ENCODE measurements around the gene TBPL1.
"Not testable (repeated sequence)": the region's sequence is repeated elsewhere in the genome, so short reads cannot be mapped to it uniquely, and the experiment has no call there.

TBPL1 gene

GRCh38 chr6:133952815-133953633 is at the start of gene TBPL1:
Gene TBPL1 (plus strand): TSS chr6:133953224. CDS start chr6:133980126, 26,902 bp downstream.
- peak; percentile 94 for DNase-seq

- no peak for DNase-seq
Observed at GRCh38 chr6:133903855-133904254, 49.2 kb upstream of the TBPL1 start.

- no peak for DNase-seq
Observed at GRCh38 chr6:133906050-133906449, 47.0 kb upstream of the TBPL1 start.

GRCh38 chr6:133916650-133917151 is 36.3 kb upstream of the TBPL1 start:
- peak; percentile 48 for DNase-seq

- DNase-seq: no peak
Observed at GRCh38 chr6:133917781-133918180, 35.2 kb upstream of the TBPL1 start.

- no peak for DNase-seq
Observed at GRCh38 chr6:133918208-133918930, 34.7 kb upstream of the TBPL1 start.

GRCh38 chr6:133919362-133919761 is 33.7 kb upstream of the TBPL1 start:
- DNase-seq: no peak

- peak; percentile 67 for DNase-seq
Observed at GRCh38 chr6:133921249-133921859, 31.7 kb upstream of the TBPL1 start.

GRCh38 chr6:133923938-133924593 is 29.0 kb upstream of the TBPL1 start:
- peak; percentile 48 for DNase-seq

GRCh38 chr6:133931221-133931620 is 21.8 kb upstream of the TBPL1 start:
- not testable (repeated sequence) for DNase-seq

- not testable (repeated sequence) for DNase-seq
Observed at GRCh38 chr6:133936352-133936751, 16.7 kb upstream of the TBPL1 start.

- no peak for DNase-seq
Observed at GRCh38 chr6:133937909-133938308, 15.1 kb upstream of the TBPL1 start.

GRCh38 chr6:133938533-133938932 is 14.5 kb upstream of the TBPL1 start:
- no peak for DNase-seq

GRCh38 chr6:133939778-133940667 is 13.0 kb upstream of the TBPL1 start:
- no peak for DNase-seq

GRCh38 chr6:133945158-133945557 is 7.9 kb upstream of the TBPL1 start:
- DNase-seq: no peak

- DNase-seq: no peak
Observed at GRCh38 chr6:133947302-133947900, 5.6 kb upstream of the TBPL1 start.

- no peak for DNase-seq
Observed at GRCh38 chr6:133948472-133948871, 4.6 kb upstream of the TBPL1 start.

GRCh38 chr6:133951227-133951626 is 1.8 kb upstream of the TBPL1 start:
- DNase-seq: no peak

GRCh38 chr6:133951881-133952814 is 876 bp upstream of the TBPL1 start:
- peak; percentile 72 for DNase-seq
